Measurements from ENCODE around the gene ADGRA1. TPM values are rescaled to one million over a fixed set of nuclear protein-coding genes. Genes with fewer than 3 reads are reported as not detected.

The ADGRA1 gene
- total RNA-seq, 1 experiment from 2014 or later: not detected

DNA sequence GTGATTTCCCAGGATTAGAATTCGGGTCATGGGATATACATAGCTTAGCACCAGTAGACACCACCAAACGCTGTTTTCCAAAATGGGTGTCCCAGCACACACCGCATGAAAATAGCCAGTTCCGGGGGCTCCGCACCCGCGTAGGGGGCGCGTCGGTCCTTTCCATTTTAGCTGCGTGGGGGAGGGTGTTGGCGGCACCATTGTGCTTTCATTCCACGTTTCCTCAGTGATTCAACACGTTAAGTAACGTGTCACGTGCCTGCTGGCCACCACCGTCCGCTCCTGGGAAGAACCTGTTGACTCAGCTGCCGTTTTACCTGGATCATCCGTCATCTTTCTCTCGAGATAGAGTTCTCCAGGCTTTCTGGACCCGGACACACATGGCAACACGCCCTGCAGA lies 25.6 kb upstream of the ADGRA1 start:
- Mint-ChIP-seq H3K27me3 (ENCODE audit: insufficient read depth, unreplicated experiment) (no peaks in the 10 kb centered on the region), H3K36me3 (ENCODE audit: insufficient read depth, unreplicated experiment) (peaks cover 4% of the 10 kb centered on the region), H3K4me3 (ENCODE audit: unreplicated experiment) (no peak overlapping the region), H3K27ac (ENCODE audit: low read depth, unreplicated experiment) (no peak overlapping the region), H3K9me3 (ENCODE audit: unreplicated experiment) (no peaks in the 10 kb centered on the region), H3K4me1 (ENCODE audit: insufficient read depth, unreplicated experiment) (no peaks in the 10 kb centered on the region)
- intact Hi-C loops (cut with micrococcal nuclease): no loop called here
- DNase-seq (ENCODE audit: unreplicated experiment): no peak
- TF ChIP-seq CTCF (IDR thresholded peaks at IDR 0.05; ENCODE audit: unreplicated experiment): no peak
- ChIA-PET POLR2A (no interaction called here), CTCF (no interaction called here)
- BruUV-seq (replicated peaks): no TSS peak

DNA sequence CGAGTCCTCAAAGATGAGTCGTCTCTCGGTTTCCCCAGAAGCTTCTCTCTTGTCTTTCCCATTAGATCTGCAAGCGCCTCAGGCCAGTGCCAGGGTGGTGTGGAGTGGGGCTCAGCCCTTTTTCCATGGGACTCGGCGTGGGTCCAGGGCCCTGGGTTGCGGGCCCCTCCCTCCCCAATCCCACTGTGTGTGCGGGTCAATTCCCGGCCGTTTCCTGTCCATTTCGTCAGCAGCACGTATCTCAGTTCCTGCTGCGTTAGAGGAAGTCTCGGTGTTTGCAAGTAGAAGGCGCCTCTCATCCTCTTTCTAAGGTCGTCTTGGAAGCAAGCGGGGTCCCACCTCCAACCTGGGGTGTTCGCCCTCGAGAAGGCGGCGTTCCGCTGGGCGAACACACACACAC lies 25.1 kb upstream of the ADGRA1 start:
- Mint-ChIP-seq H3K36me3 (ENCODE audit: insufficient read depth, unreplicated experiment) (peaks cover 4% of the 10 kb centered on the region), H3K4me1 (ENCODE audit: insufficient read depth, unreplicated experiment) (no peaks in the 10 kb centered on the region), H3K9me3 (ENCODE audit: unreplicated experiment) (no peaks in the 10 kb centered on the region), H3K27ac (ENCODE audit: low read depth, unreplicated experiment) (no peak overlapping the region), H3K27me3 (ENCODE audit: insufficient read depth, unreplicated experiment) (no peaks in the 10 kb centered on the region), H3K4me3 (ENCODE audit: unreplicated experiment) (no peak overlapping the region)
- TF ChIP-seq CTCF (IDR thresholded peaks at IDR 0.05; ENCODE audit: unreplicated experiment): no peak
- CTCF ChIA-PET: no interaction called here
- BruUV-seq (replicated peaks): no TSS peak
- no peak for DNase-seq (ENCODE audit: unreplicated experiment)
- intact Hi-C loops (cut with micrococcal nuclease): no loop called here
- POLR2A ChIA-PET: no interaction called here

DNA sequence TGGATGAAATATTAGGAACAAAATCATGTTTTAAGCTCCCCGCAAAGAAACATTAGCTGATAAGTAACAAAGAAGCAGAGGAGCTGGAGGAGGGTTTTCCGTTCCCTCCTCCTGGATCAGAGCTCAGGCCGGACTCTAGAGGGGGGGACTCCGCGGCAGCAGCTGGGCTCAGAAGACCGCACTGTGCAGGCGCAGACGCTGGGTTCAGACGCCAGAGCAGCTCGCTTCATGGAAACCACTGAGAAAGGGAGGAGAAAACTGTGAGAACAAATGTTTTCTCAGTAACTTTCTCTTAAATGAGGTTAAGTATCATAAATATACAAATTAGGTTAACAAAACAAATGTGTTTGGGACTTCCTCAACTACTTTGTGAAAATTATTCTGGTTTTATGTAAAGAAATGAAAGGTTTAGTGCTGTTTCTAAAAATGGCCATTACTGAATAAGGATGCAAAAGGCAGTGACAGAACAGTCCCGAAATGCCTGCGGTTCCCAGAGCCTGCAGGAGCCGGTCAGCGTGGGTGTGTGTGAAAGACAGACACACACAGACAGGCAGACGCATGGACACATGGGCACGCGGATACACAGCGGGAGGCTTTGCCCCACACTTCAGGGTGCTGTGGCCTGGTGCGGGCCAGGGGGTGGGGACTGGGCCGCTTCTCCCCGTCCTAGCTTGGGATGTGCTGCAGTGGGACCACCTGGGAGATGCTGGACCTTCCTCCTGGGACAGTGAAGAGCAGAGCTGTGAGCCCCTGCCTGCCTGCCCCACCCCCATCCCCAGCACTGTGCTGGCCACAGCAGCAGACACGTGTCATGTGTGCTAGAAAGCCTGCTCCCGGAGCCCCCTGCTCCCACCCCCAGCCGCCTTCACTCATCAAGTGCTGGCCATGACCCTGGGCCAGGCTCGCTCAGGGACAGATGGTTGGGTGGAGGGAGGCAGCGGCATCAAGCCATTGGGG lies 20.3 kb upstream of the ADGRA1 start:
- POLR2A ChIA-PET: no interaction called here
- no peak for TF ChIP-seq CTCF (IDR thresholded peaks at IDR 0.05; ENCODE audit: unreplicated experiment)
- Mint-ChIP-seq H3K36me3 (ENCODE audit: insufficient read depth, unreplicated experiment) (peaks cover 4% of the 10 kb centered on the region), H3K27me3 (ENCODE audit: insufficient read depth, unreplicated experiment) (no peaks in the 10 kb centered on the region), H3K4me1 (ENCODE audit: insufficient read depth, unreplicated experiment) (no peaks in the 10 kb centered on the region), H3K9me3 (ENCODE audit: unreplicated experiment) (no peaks in the 10 kb centered on the region), H3K27ac (ENCODE audit: low read depth, unreplicated experiment) (no peak overlapping the region), H3K4me3 (ENCODE audit: unreplicated experiment) (no peak overlapping the region)
- no TSS peak for BruUV-seq (replicated peaks)
- intact Hi-C loops (cut with micrococcal nuclease): no loop called here
- DNase-seq (ENCODE audit: unreplicated experiment): no peak
- CTCF ChIA-PET: interaction anchor here (0.6 kb wide), 1 partner anchor 422 kb away, joined by 3 read pairs; no protein-coding TSS in a partner anchor

DNA sequence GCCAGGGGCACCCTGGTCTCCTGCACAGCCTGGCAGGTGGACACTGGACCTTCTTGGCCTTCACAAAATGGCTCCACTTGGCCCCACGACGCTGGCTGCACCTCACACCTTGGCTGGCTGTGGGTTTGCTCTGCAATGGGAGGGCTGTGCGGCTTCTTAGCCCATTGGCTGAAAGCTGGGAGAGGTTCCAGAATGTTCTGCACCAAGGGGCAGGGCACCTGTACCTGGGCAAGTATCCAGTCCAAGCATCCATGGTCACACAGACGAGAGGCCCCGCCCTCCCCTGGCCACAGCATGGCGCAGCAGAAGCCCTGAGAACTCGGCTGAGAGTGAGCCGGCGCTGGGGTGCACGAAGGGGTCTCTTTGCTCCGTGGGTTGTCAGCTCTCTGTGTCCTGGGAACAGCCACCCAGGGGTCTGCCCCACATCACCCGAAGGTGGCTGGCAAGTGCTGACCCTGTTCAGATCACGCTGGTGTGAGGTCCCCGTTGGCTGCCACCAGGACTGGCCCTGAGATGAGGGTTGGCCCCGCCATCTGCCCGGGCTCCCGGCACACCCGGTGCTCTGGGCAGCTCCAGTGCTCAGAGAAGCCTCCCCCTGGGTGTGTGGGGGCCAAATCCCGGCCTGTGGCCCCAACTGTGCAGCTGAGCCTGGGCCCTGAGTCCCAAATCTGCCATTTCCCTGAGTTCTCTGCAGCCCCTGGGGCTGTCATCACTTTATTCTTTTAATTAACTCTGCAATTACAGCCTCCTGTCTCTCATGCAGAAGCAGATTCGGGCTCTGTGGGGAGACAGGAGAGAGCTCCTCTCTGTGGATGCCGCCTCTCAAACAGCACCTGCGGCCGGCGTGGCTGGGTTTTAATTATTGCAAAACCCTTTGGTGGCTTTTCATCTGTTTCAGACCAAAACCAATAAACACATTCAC lies 19.4 kb upstream of the ADGRA1 start:
- Mint-ChIP-seq H3K27me3 (ENCODE audit: insufficient read depth, unreplicated experiment) (no peaks in the 10 kb centered on the region), H3K9me3 (ENCODE audit: unreplicated experiment) (no peaks in the 10 kb centered on the region), H3K36me3 (ENCODE audit: insufficient read depth, unreplicated experiment) (no peaks in the 10 kb centered on the region), H3K27ac (ENCODE audit: low read depth, unreplicated experiment) (no peak overlapping the region), H3K4me1 (ENCODE audit: insufficient read depth, unreplicated experiment) (no peaks in the 10 kb centered on the region), H3K4me3 (ENCODE audit: unreplicated experiment) (no peak overlapping the region)
- no peak for DNase-seq (ENCODE audit: unreplicated experiment)
- CTCF ChIA-PET: interaction anchor here (0.7 kb wide), 1 partner anchor 39 kb away, joined by 3 read pairs; no protein-coding TSS in a partner anchor
- intact Hi-C loops (cut with micrococcal nuclease): no loop called here
- TF ChIP-seq CTCF (IDR thresholded peaks at IDR 0.05; ENCODE audit: unreplicated experiment): no peak
- POLR2A ChIA-PET: no interaction called here
- no TSS peak for BruUV-seq (replicated peaks)
